G401 (cell line): Measurements from ENCODE around the gene ST6GALNAC6. TPM values are rescaled to one million over a fixed set of nuclear protein-coding genes. Genes with fewer than 3 reads are reported as not detected.
"Not testable (repeated sequence)": the region's sequence is repeated elsewhere in the genome, so short reads cannot be mapped to it uniquely, and the experiment has no call there.

Experiments
- DNase-seq: peaks from one replicate; pipeline ENCODE4 v3.0.0-alpha.2; 2015; ENCODE audit warnings: low spot score
- in situ Hi-C: cut with HindIII; loops from 2 replicates; pipeline ENCODE4 v1.10.0; 2016; ENCODE audit warnings: low sequenced_read_pairs, mixed read lengths
- total RNA-seq: library from RNA; depleted of rRNA; stranded (reverse); fragments of >200 nt; shearing (Covaris generic); gene quantifications from 2 replicates; pipeline ENCODE4 v1.2.3, GENCODE V29; 2014

ST6GALNAC6 gene
- total RNA-seq, 1 experiment from 2014 or later = 73.0 TPM

GRCh38 chr9:127904561-127905003 is 5.2 kb upstream of the ST6GALNAC6 start:
- DNase-seq = no peak

GRCh38 chr9:127903557-127904475 is 4.4 kb upstream of the ST6GALNAC6 start:
- DNase-seq = no peak
- in situ Hi-C loops = no loop called here

More at GRCh38 chr9:127904561-127905003, 5.2 kb upstream of the ST6GALNAC6 start:
- in situ Hi-C loops = no loop called here

- in situ Hi-C loops = no loop called here
- no peak for DNase-seq
These were observed 823 bp downstream of the ST6GALNAC6 start for GRCh38 chr9:127898433-127899127.

- DNase-seq = peak; percentile 93
- in situ Hi-C loops = no loop called here
These were observed 2.2 kb downstream of the ST6GALNAC6 start for GRCh38 chr9:127897193-127897692.

GRCh38 chr9:127896395-127897192 is 2.8 kb downstream of the ST6GALNAC6 start:
- in situ Hi-C loops = no loop called here
- no peak for DNase-seq

- in situ Hi-C loops = no loop called here
- no peak for DNase-seq
These were observed 3.6 kb downstream of the ST6GALNAC6 start for GRCh38 chr9:127895811-127896210.

- in situ Hi-C loops = no loop called here
- DNase-seq = no peak
These were observed 6.0 kb downstream of the ST6GALNAC6 start for GRCh38 chr9:127893392-127893791.

GRCh38 chr9:127892831-127893230 is 6.6 kb downstream of the ST6GALNAC6 start:
- in situ Hi-C loops = no loop called here
- DNase-seq = no peak

- in situ Hi-C loops = no loop called here
These were observed 9.3 kb downstream of the ST6GALNAC6 start for GRCh38 chr9:127890053-127890452.

GRCh38 chr9:127887792-127888191 is 11.6 kb downstream of the ST6GALNAC6 start:
- in situ Hi-C loops = no loop called here
- no peak for DNase-seq

More at GRCh38 chr9:127890053-127890452, 9.3 kb downstream of the ST6GALNAC6 start:
- no peak for DNase-seq

GRCh38 chr9:127886401-127886972 is 12.9 kb downstream of the ST6GALNAC6 start:
- in situ Hi-C loops = no loop called here

GRCh38 chr9:127885508-127886281 is 13.7 kb downstream of the ST6GALNAC6 start:
- in situ Hi-C loops = no loop called here
- DNase-seq = no peak

More at GRCh38 chr9:127886401-127886972, 12.9 kb downstream of the ST6GALNAC6 start:
- DNase-seq = no peak

- in situ Hi-C loops = no loop called here
- no peak for DNase-seq
These were observed 14.4 kb downstream of the ST6GALNAC6 start for GRCh38 chr9:127884976-127885490.

- DNase-seq = peak; percentile 51
- in situ Hi-C loops = no loop called here
These were observed 14.9 kb downstream of the ST6GALNAC6 start for GRCh38 chr9:127884427-127884911.

- no peak for DNase-seq
- in situ Hi-C loops = no loop called here
These were observed 15.4 kb downstream of the ST6GALNAC6 start for GRCh38 chr9:127883959-127884358.

- DNase-seq, in situ Hi-C loops: not testable (repeated sequence)
These were observed 17.7 kb downstream of the ST6GALNAC6 start for GRCh38 chr9:127881715-127882114.

- in situ Hi-C loops = no loop called here
- no peak for DNase-seq
These were observed 19.3 kb downstream of the ST6GALNAC6 start for GRCh38 chr9:127880143-127880542.
